Hepatocyte (in vitro differentiated cells): ENCODE data around the gene TMF1. TPM values are rescaled to one million over a fixed set of nuclear protein-coding genes. Genes with fewer than 3 reads are reported as not detected.

ENCODE experiments used
- DNase-seq: peaks from one replicate; pipeline ENCODE4 v3.0.0-alpha.2; 2016; ENCODE audit warnings: low spot score
- H2AFZ ChIP-seq: fragments of 200-600 bp; sonication (generic); 2 replicates; pipeline ENCODE4 v1.6.0; 2016; ENCODE audit warnings: antibody characterized with exemption, mild to moderate bottlenecking
- H3K27ac ChIP-seq: fragments of 200-600 bp; sonication (generic); 2 replicates; pipeline ENCODE4 v1.5.1; 2016; ENCODE audit warnings: mild to moderate bottlenecking
- H3K27me3 ChIP-seq: fragments of 200-600 bp; sonication (generic); 2 replicates; pipeline ENCODE4 v1.6.1; 2016
- H3K36me3 ChIP-seq: fragments of 200-600 bp; sonication (generic); replicated peaks from 2 replicates; pipeline ENCODE4 v1.5.1; 2016; ENCODE audit warnings: low read depth; ENCODE audit not compliant: insufficient read depth
- H3K4me1 ChIP-seq: fragments of 200-600 bp; sonication (generic); 2 replicates; pipeline ENCODE4 v1.5.1; 2016; ENCODE audit warnings: mild to moderate bottlenecking, moderate library complexity; ENCODE audit not compliant: insufficient read depth
- H3K4me2 ChIP-seq: fragments of 200-600 bp; sonication (generic); 2 replicates; pipeline ENCODE4 v1.6.0; 2016
- H3K4me3 ChIP-seq: fragments of 200-600 bp; sonication (generic); 2 replicates; pipeline ENCODE4 v1.5.1; 2016; ENCODE audit warnings: mild to moderate bottlenecking
- H3K79me2 ChIP-seq: fragments of 200-600 bp; sonication (generic); 2 replicates; pipeline ENCODE4 v1.6.0; 2017; ENCODE audit warnings: mild to moderate bottlenecking
- H3K9me2 ChIP-seq: fragments of 200-600 bp; sonication (generic); replicated peaks from 2 replicates; pipeline ENCODE4 v1.6.0; 2017; ENCODE audit warnings: mild to moderate bottlenecking; ENCODE audit not compliant: insufficient read depth
- H3K9me3 ChIP-seq: fragments of 200-600 bp; sonication (generic); 2 replicates; pipeline ENCODE4 v1.5.1; 2016; ENCODE audit warnings: low read depth, mild to moderate bottlenecking
- H4K20me1 ChIP-seq: fragments of 200-600 bp; sonication (generic); 2 replicates; pipeline ENCODE4 v1.6.0; 2016; ENCODE audit warnings: mild to moderate bottlenecking; ENCODE audit not compliant: insufficient read depth, poor library complexity, severe bottlenecking
- EZH2 ChIP-seq: fragments of 200-600 bp; sonication (generic); IDR thresholded peaks from 2 replicates; pipeline ENCODE4 v1.6.1; 2016; ENCODE audit warnings: antibody characterized with exemption, mild to moderate bottlenecking, borderline replicate concordance
- WGBS: methylation state at CpG from one replicate; pipeline ENCODE4 v1.1.6; 2016; ENCODE audit warnings: low lambda C conversion rate; ENCODE audit errors: missing lambda C conversion rate; 5-methylcytosine and 5-hydroxymethylcytosine counted together
- microRNA counts: library from miRNA; unstranded; fragments of <30 nt; microRNA quantifications from one replicate; lab custom pipeline; 2017
- microRNA-seq: library from miRNA; unstranded; fragments of <30 nt; microRNA quantifications from one replicate; pipeline ENCODE4, GENCODE V29; 2017
- polyA plus RNA-seq: library from polyadenylated mRNA; unstranded; fragments of >200 nt; fragmentation: Nextera tagmentation; extraction: Ambion mirVana; gene quantifications from 2 replicates; pipeline ENCODE4 v1.2.1, GENCODE V29; 2016
- small RNA-seq: library from RNA; depleted of rRNA; stranded (forward); fragments of <200 nt; gene quantifications from one replicate; pipeline ENCODE3, GENCODE V24; 2014
- total RNA-seq: library from RNA; depleted of rRNA; stranded (reverse); fragments of >200 nt; gene quantifications from 2 replicates; pipeline ENCODE4 v1.2.3, GENCODE V29; 2014
- TF ChIP-seq, protein P1 (sequence below): fragments of 200-600 bp; sonication (generic); IDR thresholded peaks from 2 replicates; pipeline ENCODE4 v1.5.1; 2016; ENCODE audit warnings: antibody characterized with exemption, mild to moderate bottlenecking; ENCODE audit not compliant: poor library complexity

TMF1 gene
- total and polyA plus RNA-seq, 2 experiments from 2014 or later = 23.8 to 39.6 TPM

DNA sequence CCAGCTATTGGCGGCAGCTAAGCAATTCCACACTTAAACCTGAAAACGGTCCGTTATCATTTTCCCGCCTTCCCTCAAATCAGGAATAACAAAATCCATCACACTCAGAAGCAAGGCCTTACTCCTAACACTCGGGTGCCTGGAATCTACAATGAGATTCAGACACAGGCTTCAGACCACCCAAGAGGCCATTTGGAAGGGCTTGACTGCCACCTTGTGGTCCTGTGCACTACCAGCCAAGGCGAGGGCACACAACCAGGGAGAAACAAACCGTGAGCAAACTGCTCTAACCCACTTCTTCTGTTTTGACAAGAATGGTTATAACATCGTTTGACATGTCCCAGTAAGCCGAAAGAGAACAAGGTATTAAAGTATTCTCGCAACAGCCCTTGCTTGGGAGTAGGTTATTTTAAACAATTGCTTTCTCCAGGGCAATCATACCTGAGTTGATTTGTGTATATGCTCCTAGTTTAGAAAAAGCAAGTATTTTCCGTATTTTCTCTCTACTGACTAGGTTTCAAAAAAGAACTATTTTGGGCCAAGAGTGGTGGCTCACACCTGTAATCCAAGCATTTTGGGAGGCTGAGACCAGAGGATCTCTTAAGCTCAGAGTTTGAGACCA, 79.7 kb downstream of the TMF1 start:
- no peaks in the 10 kb centered on the region for H3K79me2 ChIP-seq
- H3K4me2 ChIP-seq = no peak overlapping the region
- no peaks in the 10 kb centered on the region for H3K36me3 ChIP-seq
- WGBS = 28% methylated on average over 11 of the region's 11 CpGs
- no peak overlapping the region for H3K4me3 ChIP-seq
- peaks cover 5% of the 10 kb centered on the region for H3K27me3 ChIP-seq
- H4K20me1 ChIP-seq = no peaks in the 10 kb centered on the region
- H3K27ac ChIP-seq = no peak overlapping the region
- H2AFZ ChIP-seq = peak overlapping the region; percentile 12
- no peaks in the 10 kb centered on the region for H3K9me2 ChIP-seq
- H3K4me1 ChIP-seq = no peaks in the 10 kb centered on the region
- TF ChIP-seq, protein P1, sequence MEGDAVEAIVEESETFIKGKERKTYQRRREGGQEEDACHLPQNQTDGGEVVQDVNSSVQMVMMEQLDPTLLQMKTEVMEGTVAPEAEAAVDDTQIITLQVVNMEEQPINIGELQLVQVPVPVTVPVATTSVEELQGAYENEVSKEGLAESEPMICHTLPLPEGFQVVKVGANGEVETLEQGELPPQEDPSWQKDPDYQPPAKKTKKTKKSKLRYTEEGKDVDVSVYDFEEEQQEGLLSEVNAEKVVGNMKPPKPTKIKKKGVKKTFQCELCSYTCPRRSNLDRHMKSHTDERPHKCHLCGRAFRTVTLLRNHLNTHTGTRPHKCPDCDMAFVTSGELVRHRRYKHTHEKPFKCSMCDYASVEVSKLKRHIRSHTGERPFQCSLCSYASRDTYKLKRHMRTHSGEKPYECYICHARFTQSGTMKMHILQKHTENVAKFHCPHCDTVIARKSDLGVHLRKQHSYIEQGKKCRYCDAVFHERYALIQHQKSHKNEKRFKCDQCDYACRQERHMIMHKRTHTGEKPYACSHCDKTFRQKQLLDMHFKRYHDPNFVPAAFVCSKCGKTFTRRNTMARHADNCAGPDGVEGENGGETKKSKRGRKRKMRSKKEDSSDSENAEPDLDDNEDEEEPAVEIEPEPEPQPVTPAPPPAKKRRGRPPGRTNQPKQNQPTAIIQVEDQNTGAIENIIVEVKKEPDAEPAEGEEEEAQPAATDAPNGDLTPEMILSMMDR = peak; percentile 86
- no peak for TF ChIP-seq EZH2
- no peaks in the 10 kb centered on the region for H3K9me3 ChIP-seq
- DNase-seq = peak; percentile 80

MicroRNAs within 50 kb of the gene (microRNA counts, 767-probe panel; counts per million panel counts)
- not detected for microRNA hsa-miR-3136-5p (lab: Ali Mortazavi, UCI)

Small RNA genes within 50 kb of the gene (microRNA-seq; reads per million reads assigned to microRNA genes)
- gene MIR3136 = not detected

Small RNA genes within 50 kb of the gene (small RNA-seq; reads per million reads assigned to genes)
- gene MIR3136 = not detected

Other genes with a start within 250 kb of the TMF1 start
- gene TAFA4, start 119.8 kb downstream of the TMF1 start, total RNA-seq = 3.3 and 4.2 TPM in 2 replicates
- gene TAFA4, start 119.8 kb downstream of the TMF1 start, polyA plus RNA-seq = 1.4 and 3.6 TPM in 2 replicates
- gene EOGT, start 38.6 kb downstream of the TMF1 start, total RNA-seq = 15.3 and 19.0 TPM in 2 replicates
- 7.2 and 7.4 TPM in 2 replicates for gene EOGT, start 38.6 kb downstream of the TMF1 start, polyA plus RNA-seq
- gene UBA3, start 28.0 kb upstream of the TMF1 start, total RNA-seq = 59.4 and 59.8 TPM in 2 replicates
- gene UBA3, start 28.0 kb upstream of the TMF1 start, polyA plus RNA-seq = 43.3 and 58.5 TPM in 2 replicates
- 70.4 and 72.2 TPM in 2 replicates for gene ARL6IP5, start 32.6 kb upstream of the TMF1 start, total RNA-seq
- gene ARL6IP5, start 32.6 kb upstream of the TMF1 start, polyA plus RNA-seq = 103 and 116 TPM in 2 replicates
- gene LMOD3, start 70.3 kb upstream of the TMF1 start, total RNA-seq = not detected in 2 replicates
- not detected in 2 replicates for gene LMOD3, start 70.3 kb upstream of the TMF1 start, polyA plus RNA-seq